ENCODE measurements around the gene HECTD2. TPM values are rescaled to one million over a fixed set of nuclear protein-coding genes. Genes with fewer than 3 reads are reported as not detected.
A peak's percentile ranks its signal among the peaks of the same experiment; 100 is the strongest.
"Not testable (repeated sequence)": the region's sequence is repeated elsewhere in the genome, so short reads cannot be mapped to it uniquely, and the experiment has no call there.

HECTD2 gene
- total RNA-seq, 1 donor from 2014 or later, result 5.5 TPM

- no peak for ATAC-seq
Observed at GRCh38 chr10:91477236-91477635, 67.1 kb downstream of the HECTD2 start.

DNA sequence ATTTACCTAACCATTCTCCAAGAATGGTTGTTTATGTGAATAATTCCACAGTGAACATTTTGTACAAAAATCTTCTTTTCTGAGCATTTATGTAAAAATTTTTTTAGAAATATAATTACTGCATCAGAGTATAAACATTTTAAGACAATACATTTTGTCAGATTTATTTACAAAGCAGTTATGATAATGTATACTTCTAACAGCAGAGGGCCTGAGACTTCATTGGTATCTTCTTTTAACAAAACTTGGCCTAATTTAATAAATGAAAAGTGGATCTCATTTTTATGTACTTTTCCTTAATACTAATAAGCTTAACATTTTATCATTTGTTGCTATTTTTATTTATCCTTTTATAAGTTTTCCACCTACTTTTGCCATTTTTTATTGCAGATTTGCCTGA is 69.4 kb downstream of the HECTD2 start:
- no peak for ATAC-seq

DNA sequence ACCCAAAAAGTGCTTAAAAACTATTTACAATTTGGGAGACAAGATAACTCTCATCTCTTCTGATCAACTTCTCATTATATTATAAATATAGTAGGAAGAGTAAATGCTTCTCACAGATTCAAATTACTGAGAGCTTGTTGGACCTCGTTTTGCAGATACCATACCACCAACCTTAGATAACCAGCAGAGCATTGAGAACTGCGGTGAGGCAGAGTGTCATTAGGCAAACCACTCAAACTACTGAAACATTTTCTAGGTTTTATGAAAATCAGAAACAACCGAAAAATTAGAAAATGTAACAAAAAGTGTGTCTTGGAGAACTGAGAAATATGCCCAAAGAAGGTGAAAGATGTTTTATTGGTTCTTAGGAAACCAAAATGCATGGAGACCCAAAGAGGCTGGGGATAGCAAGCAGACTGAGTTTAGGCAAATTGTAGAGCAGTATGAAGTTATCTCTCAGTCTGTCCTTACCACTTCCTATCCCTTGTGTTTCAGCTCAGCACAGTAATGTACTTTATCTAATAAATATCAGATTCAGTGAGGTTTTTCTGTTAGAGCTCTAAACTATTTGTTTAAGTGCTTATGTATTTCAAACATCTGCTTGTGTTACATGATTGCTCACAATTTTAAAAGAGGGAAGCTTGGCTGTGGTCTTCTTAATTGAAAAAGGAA is 77.9 kb downstream of the HECTD2 start:
- ATAC-seq, result no peak

- ATAC-seq, result peak; percentile 37
Observed at GRCh38 chr10:91493313-91493712, 83.2 kb downstream of the HECTD2 start.

DNA sequence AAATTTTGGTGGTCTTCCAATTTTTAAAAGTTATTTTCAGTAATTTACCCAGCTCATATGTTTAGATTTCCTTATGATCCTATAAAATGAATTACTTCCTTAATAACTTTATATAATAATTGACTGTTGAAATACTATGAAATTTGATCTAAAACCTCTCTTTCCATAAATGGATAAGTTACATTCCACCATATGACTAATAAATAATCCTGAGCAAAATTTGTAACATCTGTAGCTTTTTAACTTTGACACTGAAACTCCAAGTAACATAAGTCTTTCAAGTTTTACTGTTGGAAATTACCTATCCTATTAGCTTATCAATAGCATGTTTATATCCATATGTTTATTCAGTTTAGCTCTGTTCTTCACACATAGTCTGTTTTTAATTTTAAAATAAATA is 85.3 kb downstream of the HECTD2 start:
- ATAC-seq, result no peak

- ATAC-seq, result no peak
Observed at GRCh38 chr10:91496016-91496415, 85.9 kb downstream of the HECTD2 start.

DNA sequence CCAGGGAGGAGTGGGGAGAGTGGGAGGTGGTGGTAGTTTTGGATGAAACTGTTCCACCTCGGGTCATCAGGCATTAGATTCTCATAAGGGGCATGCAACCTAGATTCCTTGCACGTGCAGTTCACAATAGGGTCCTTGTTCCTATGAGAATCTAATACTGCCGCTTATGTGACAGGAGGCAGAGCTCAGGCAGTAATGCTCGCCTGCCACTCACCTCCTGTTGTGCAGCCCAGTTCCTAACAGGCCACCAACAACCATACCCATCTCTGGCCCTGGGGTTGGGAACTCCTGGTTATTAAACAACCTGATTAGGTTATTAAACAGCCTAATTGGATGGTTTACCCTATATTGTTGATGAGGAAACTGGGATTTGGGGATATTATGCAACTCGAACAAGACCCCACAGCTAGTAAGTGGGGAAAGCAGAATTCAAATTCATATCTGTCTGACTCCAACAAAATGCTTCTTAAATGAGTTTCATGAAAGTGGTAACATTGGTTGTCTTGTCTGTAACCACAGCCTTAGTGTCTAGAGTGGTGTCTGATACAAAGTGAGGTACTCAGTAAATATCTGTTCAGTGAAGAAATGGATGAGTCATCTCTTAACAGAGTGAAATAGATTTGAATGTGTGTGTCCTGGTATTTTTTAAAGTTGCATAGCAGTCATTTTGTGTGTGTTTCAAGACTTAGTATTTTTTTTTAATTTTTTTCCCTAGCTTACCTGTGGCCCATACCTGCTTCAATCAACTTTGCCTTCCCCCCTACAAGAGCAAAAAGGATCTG is 101.6 kb downstream of the HECTD2 start:
- peak; percentile 70 for ATAC-seq

GRCh38 chr10:91512458-91512857 is 102.3 kb downstream of the HECTD2 start:
- no peak for ATAC-seq

- no peak for ATAC-seq
Observed at GRCh38 chr10:91513598-91514424, 103.7 kb downstream of the HECTD2 start.

GRCh38 chr10:91514787-91515186 is 104.6 kb downstream of the HECTD2 start:
- no peak for ATAC-seq

DNA sequence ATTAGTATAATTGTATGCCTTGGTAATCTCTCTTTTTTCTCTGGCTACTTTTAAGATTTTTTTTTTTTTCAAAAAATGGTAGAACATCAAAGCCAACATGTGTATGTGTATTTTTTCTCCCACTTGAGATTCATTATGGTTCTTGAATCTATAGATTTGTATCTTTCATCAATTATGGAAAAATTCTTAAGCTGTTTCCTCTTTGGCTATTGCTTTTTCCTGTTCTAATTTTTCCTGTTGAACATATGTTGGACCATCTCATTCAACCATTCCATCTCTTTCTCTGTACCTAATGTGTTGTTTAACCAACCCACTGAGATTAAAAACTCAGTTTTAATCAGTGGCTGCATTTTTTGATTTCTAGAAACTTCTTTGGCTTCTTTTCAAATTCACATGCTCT is 107.2 kb downstream of the HECTD2 start:
- no peak for ATAC-seq

DNA sequence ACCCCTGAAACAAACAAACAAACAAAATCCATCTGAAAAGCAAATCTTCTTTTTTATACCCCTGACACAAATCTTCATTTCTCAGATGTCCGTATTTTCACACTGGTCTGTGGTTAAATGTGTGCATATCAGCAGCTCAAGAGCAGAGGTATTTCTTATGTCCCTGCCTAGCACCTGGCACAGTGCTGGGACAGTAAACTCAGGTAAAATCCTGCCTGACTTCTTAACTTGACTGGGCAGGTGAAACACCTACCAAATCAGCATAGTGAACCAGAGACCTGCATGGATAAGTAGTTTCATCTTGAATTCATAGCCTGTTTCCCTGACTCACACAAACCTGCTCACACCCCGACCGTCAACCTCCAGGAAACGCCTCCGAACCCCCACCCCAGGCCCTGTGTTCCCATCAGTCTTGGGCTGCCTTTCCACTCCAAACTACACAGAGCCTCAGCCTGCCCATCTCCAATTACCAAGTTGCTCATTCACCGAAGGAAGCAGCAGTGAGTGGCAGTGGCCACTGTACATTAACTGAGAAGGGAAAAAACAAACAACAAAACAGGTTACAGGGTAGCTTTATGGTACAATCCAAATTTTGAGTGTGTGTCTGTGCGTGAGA is 109.9 kb downstream of the HECTD2 start:
- ATAC-seq, result peak; percentile 87

- ATAC-seq, result peak; percentile 51
Observed at GRCh38 chr10:91520661-91521060, 110.5 kb downstream of the HECTD2 start.

- peak; percentile 43 for ATAC-seq
Observed at GRCh38 chr10:91521439-91521838, 111.3 kb downstream of the HECTD2 start.

DNA sequence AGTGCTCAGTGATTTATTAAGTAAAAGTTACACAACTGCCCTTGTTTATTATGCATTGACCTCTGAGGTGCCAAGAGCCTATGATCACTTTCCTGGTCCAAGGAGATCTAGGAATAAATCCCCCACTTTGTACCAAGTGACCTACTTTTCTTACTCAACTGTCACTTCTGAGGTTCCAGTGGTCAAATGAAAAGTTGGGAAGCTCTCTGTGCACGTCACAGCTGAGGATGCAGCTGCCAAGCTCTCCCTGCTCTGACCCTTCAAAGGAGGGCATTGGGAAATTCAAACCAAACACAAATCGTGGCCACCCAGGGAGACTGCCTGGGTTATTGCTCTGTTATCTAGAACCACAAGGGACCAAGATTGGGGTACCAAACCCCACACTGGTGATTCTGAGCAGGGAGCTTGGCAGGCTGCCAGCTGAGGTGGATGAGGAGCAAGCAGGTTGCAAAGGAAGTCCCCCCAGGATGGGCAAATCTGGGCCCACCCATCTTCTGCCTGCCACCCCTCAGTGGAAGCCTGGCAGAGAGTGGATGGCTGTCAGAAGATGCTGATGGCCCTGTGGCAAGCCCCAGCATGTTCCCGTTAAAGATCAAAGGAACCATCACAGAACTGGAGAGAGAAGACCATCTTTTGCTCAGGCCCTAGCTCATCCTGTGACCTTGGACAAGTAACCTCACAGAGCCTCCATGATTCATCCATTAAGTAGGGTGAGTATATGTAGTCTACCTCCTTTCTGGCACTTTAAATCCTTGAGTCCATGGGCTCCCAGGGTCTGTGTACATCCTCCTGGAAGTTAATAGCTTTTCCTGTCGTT is 116.0 kb downstream of the HECTD2 start:
- ATAC-seq, result no peak

- ATAC-seq, result no peak
Observed at GRCh38 chr10:91528080-91528479, 117.9 kb downstream of the HECTD2 start.

DNA sequence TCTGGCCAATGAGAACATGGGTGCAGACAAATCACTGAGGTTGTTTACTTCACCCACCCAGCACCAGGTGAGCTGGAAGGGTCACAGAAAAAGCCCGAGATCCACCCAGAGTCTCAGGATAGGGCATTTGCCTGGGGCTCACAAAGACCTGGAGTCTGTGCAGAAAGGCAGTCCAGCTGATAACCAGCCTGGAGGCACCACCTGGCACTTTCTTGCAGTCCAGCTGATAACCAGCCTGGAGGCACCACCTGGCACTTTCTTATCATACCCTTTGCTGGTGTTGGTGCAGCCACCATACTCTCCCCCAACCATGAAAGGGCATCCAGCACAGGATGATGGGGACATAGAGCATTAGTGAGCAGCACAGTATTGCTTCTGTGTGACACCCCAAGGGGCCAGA is 118.6 kb downstream of the HECTD2 start:
- ATAC-seq, result no peak

DNA sequence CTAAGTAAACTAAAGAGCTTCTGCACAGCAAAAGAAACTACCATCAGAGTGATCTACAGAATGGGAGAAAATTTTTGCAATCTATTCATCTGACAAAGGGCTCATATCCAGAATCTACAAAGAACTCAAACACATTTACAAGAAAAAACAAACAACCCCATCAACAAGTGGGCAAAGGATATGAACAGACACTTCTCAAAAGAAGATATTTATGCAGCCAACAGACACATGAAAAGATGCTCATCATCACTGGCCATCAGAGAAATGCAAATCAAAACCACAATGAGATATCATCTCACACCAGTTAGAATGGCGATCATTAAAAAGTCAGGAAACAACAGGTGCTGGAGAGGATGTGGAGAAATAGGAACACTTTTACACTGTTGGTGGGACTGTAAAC is 124.6 kb downstream of the HECTD2 start:
- not testable (repeated sequence) for ATAC-seq

DNA sequence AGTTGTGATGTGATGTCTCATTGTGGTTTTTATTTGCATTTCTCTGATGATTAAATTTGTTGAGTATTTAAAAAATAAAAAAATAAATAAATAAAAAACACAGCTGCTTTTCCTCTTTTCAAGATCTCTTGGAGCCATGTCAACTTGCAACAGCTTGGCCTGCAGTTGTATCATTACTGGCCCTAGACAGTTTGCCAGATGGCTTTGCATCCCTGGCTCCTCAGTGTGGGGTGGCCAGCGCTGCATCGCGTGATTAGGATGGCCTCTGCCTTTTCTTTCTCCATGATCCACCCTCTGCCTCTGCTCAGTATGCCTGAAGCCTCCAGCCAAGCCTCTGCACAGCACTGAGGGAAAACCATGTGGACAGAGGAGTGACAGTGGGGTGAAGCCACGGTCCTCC is 126.0 kb downstream of the HECTD2 start:
- ATAC-seq, result no peak

DNA sequence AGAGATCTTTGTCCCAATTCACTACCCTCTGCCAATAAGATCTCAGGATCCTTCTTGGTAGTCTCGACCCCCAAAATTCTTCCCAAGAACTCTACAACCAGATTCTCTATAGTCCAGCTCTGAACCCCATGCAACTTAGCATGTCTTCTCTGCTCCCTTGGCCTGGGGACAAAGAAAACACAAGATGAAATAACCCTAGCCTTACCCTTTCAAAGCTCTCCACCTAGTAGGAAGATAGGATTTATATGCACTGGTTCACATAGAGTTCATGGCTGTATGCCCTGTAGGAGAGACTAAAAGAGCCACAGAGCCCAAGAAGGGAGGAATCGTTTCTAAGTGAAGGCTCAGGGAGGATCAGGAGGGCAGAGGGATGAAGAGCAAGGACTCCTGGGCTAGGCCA is 126.6 kb downstream of the HECTD2 start:
- ATAC-seq, result peak; percentile 57

DNA sequence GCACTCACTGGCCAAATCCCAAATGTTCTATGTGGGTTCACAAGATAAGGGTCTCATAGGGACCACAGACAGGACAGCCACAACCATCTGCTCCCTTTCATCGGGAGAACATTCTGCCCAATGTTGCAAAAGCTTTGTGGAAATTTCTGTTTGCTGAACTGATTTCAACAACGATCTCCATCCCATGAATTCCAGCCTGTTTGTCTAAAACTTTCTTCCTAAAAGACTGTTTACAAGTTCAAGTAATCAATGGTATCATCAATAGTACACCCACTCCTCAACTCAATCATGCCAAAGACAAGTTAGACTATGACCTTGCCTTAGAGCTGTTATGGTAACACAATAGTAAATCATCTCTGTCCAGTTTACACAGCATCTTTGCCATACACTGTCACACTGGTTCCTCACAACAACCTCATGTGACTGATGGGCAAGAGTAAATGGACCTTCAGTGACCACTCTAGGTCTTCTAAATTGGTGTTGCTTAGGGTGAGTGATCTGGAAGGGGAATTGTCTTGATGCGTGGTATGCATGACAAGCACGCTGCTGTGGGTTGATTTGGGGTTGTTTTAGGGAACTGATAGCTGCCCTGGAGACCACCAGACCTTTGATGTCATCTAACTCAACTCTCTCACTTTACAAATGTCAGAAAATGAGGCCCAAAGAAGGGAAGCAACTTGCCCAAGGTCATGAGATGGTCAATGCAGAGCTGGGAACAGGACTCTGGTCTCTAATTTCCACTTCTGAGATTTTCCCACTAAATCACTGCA is 127.7 kb downstream of the HECTD2 start:
- no peak for ATAC-seq

Measured in esophagus mucosa (tissue), 1 donor.